ENCODE results near the gene NKX1-1.

Gene NKX1-1

GRCh38 chr4:1359976-1360375, 46.3 kb downstream of the NKX1-1 start:
- DNase-seq (ENCODE audit: low read depth), result no peak

GRCh38 chr4:1359144-1359501, 47.1 kb downstream of the NKX1-1 start:
- no peak for DNase-seq (ENCODE audit: low read depth)

GRCh38 chr4:1358421-1359143, 47.7 kb downstream of the NKX1-1 start:
- DNase-seq (ENCODE audit: low read depth), result no peak

- DNase-seq (ENCODE audit: low read depth), result no peak
Observed at GRCh38 chr4:1357356-1358248, 48.6 kb downstream of the NKX1-1 start.

GRCh38 chr4:1356181-1356998, 49.9 kb downstream of the NKX1-1 start:
- DNase-seq (ENCODE audit: low read depth), result no peak

- no peak for DNase-seq (ENCODE audit: low read depth)
Observed at GRCh38 chr4:1355378-1355777, 50.9 kb downstream of the NKX1-1 start.

- DNase-seq (ENCODE audit: low read depth), result no peak
Observed at GRCh38 chr4:1354983-1355275, 51.3 kb downstream of the NKX1-1 start.

GRCh38 chr4:1354136-1354982, 51.9 kb downstream of the NKX1-1 start:
- DNase-seq (ENCODE audit: low read depth), result no peak

- DNase-seq (ENCODE audit: low read depth), result no peak
Observed at GRCh38 chr4:1353186-1354055, 52.8 kb downstream of the NKX1-1 start.
